IPS-18a (cell line): ENCODE results near the gene LCAT.

Experiments
- H3K27ac ChIP-seq: one replicate; pipeline ENCODE4 v1.5.1; 2013; ENCODE audit warnings: low read length
- H3K27me3 ChIP-seq: one replicate; pipeline ENCODE4 v1.6.1; 2013; ENCODE audit warnings: mild to moderate bottlenecking, low read length; ENCODE audit not compliant: control insufficient read depth, insufficient read depth
- H3K36me3 ChIP-seq: one replicate; pipeline ENCODE4 v1.6.1; 2013; ENCODE audit warnings: low read depth, low read length; ENCODE audit not compliant: control insufficient read depth
- H3K4me1 ChIP-seq: one replicate; pipeline ENCODE4 v1.6.1; 2013; ENCODE audit warnings: low read depth, low read length; ENCODE audit not compliant: control insufficient read depth
- H3K4me3 ChIP-seq: one replicate; pipeline ENCODE4 v1.5.1; 2013; ENCODE audit warnings: low read length
- H3K9ac ChIP-seq: one replicate; pipeline ENCODE4 v1.6.1; 2013; ENCODE audit warnings: mild to moderate bottlenecking, low read length, moderate library complexity
- H3K9me3 ChIP-seq: one replicate; pipeline ENCODE4 v1.6.1; 2013; ENCODE audit warnings: low read depth, low read length; ENCODE audit not compliant: control insufficient read depth

The LCAT gene

GRCh38 chr16:67966549-67967182, 22.7 kb upstream of the LCAT start:
- H3K27ac ChIP-seq: no peak overlapping the region
- no peaks in the 10 kb centered on the region for H3K27me3 ChIP-seq
- H3K36me3 ChIP-seq: peaks cover 10% of the 10 kb centered on the region
- H3K4me1 ChIP-seq: peaks cover 14% of the 10 kb centered on the region
- no peak overlapping the region for H3K9ac ChIP-seq
- H3K4me3 ChIP-seq: peak overlapping the region; percentile 68
- no peaks in the 10 kb centered on the region for H3K9me3 ChIP-seq

DNA sequence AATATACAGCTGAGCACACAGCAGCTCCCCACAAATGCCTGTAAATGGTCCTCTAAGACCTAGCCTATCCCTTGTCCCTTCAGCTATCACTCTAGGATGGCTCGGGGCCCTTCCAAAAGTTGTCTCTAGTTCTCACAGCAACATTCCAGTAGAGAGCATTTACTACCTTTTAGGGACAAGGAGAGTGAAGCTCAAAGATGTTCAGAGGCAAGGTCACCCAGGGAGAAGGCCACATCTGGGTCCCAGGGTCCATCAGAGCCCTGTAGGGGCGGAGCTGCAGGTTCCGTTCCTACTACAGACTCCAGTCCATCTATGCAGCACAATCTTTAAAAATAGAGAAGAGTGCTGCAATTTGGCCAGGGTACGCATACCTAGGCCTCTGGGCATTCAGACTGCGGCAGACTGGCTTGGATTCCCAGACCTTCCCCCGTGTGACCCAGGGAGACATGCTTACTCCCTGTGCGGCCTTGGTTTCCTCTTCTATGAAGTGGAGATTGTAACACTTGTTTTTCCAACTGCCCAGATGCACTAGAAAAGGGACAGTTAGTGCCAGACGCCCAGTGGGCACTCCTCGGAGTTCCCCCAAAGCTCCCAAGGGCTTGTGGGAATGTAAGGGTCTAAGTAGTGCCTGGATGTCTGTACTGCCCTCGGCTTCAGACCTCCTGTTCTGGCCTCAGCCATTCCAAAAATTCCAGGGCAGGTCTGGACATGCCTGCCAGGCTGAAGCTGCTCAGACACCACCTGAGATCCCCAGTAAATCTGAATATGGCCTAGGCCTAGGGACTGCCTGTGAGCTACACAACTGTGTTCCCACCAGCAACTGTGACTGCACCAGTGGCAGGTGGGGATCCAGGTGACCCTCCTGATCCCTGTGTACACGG, 22.0 kb upstream of the LCAT start:
- Histone ChIP-seq H3K27ac (no peak overlapping the region), H3K36me3 (peaks cover 17% of the 10 kb centered on the region), H3K4me1 (peaks cover 14% of the 10 kb centered on the region), H3K9me3 (no peaks in the 10 kb centered on the region), H3K9ac (no peak overlapping the region), H3K27me3 (no peaks in the 10 kb centered on the region), H3K4me3 (no peak overlapping the region)

- peaks cover 25% of the 10 kb centered on the region for H3K36me3 ChIP-seq
- H3K9me3 ChIP-seq: no peaks in the 10 kb centered on the region
- H3K4me3 ChIP-seq: no peak overlapping the region
- H3K27me3 ChIP-seq: no peaks in the 10 kb centered on the region
- no peak overlapping the region for H3K27ac ChIP-seq
- H3K9ac ChIP-seq: no peak overlapping the region
- peaks cover 14% of the 10 kb centered on the region for H3K4me1 ChIP-seq
Measured at GRCh38 chr16:67964477-67965131, 20.7 kb upstream of the LCAT start.

- peaks cover 32% of the 10 kb centered on the region for H3K36me3 ChIP-seq
- H3K27me3 ChIP-seq: no peaks in the 10 kb centered on the region
- H3K9ac ChIP-seq: no peak overlapping the region
- no peak overlapping the region for H3K4me3 ChIP-seq
- H3K27ac ChIP-seq: no peak overlapping the region
- H3K4me1 ChIP-seq: peaks cover 14% of the 10 kb centered on the region
- no peaks in the 10 kb centered on the region for H3K9me3 ChIP-seq
Measured at GRCh38 chr16:67963662-67964321, 19.9 kb upstream of the LCAT start.

GRCh38 chr16:67963292-67963661, 19.4 kb upstream of the LCAT start:
- Histone ChIP-seq H3K4me3 (no peak overlapping the region), H3K36me3 (peaks cover 35% of the 10 kb centered on the region), H3K27ac (no peak overlapping the region), H3K9me3 (no peaks in the 10 kb centered on the region), H3K9ac (no peak overlapping the region), H3K27me3 (no peaks in the 10 kb centered on the region), H3K4me1 (peaks cover 14% of the 10 kb centered on the region)

- Histone ChIP-seq H3K27ac (no peak overlapping the region), H3K4me3 (no peak overlapping the region), H3K9me3 (no peaks in the 10 kb centered on the region), H3K36me3 (peaks cover 35% of the 10 kb centered on the region), H3K27me3 (no peaks in the 10 kb centered on the region), H3K4me1 (peaks cover 8% of the 10 kb centered on the region), H3K9ac (no peak overlapping the region)
Measured at GRCh38 chr16:67962135-67962534, 18.2 kb upstream of the LCAT start.

DNA sequence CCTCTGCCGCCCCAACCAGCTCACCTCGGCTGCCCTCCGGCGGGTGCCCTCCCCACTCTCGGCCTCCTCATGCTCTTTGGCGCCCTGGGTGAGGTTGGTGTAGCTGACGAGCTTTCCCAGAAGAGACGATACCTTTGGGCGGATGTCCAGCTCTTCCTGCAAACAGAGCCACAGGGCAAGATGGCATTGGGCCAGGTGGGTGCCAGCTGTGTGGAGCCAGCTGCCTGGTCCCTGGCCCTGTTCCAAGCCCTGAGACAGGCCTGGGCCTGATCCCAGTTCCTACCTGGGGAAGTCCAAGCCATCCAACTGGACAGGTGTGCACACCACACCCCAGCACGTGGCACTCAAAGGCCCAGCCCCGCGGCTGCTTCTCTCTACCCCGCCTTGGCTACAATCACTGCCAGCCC, 17.6 kb upstream of the LCAT start:
- Histone ChIP-seq H3K4me1 (peaks cover 2% of the 10 kb centered on the region), H3K36me3 (peaks cover 35% of the 10 kb centered on the region), H3K9me3 (no peaks in the 10 kb centered on the region), H3K27me3 (no peaks in the 10 kb centered on the region), H3K27ac (no peak overlapping the region), H3K4me3 (no peak overlapping the region), H3K9ac (no peak overlapping the region)

GRCh38 chr16:67959536-67960329, 15.8 kb upstream of the LCAT start:
- Histone ChIP-seq H3K27ac (no peak overlapping the region), H3K4me3 (no peak overlapping the region), H3K4me1 (no peaks in the 10 kb centered on the region), H3K36me3 (peaks cover 35% of the 10 kb centered on the region), H3K9ac (no peak overlapping the region), H3K9me3 (no peaks in the 10 kb centered on the region), H3K27me3 (no peaks in the 10 kb centered on the region)

DNA sequence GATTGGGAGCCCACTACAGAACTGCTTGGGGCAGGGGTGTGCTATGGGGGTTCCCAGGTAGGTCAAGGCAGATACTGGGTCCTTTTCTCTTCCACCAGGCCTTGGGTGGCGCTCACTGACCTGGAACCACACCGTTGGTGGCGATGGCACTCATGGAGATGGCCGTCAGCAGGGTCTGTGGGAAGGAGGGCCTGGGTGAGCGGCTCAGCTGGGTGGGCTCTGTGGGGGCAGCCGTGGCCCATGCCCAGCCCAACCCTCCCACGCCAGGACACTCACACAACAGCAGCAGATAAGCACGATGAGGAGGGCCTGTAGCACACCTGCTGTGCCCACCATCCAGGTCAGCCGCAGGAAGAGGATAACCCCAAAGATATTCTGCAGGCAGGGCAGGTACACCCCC, 13.7 kb upstream of the LCAT start:
- Histone ChIP-seq H3K27me3 (no peaks in the 10 kb centered on the region), H3K9ac (no peak overlapping the region), H3K9me3 (no peaks in the 10 kb centered on the region), H3K27ac (no peak overlapping the region), H3K4me3 (no peak overlapping the region), H3K4me1 (no peaks in the 10 kb centered on the region), H3K36me3 (peaks cover 40% of the 10 kb centered on the region)

DNA sequence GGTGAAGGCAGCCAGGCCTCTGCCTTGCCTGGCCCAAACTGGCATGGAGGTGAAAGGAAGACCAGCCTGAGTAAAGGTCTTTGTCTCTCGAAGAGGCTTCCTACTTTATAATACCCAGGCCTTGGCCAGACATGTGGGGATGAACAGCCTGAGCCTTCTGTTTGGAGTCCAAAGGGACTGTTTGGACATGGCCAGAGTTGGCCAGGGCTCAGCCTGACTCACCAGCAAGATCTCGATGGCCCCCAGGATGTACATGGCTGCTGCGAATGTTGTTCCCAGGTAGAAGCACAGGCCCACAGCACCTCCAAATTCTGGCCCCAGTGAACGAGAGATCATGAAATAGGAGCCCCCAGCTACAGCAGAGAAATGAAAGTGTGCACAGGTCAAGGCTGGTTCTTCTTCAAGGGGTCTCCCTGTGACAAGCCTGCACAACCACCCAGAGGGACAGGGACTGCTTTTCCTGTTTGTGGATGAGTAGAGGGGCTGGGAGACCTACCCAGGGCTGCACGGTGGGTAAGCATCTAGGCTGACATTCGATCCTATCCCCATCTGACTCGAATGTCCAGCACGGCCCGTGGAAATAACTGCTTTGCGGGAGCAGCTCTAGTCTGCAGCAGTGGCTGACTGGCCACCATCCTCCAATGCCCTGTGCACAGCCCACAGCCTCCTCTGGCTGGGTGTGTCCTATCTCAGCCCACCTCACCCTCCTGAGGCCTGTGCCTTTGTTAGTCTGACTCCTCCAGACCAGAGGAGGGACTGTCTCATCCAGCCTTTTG, 10.7 kb upstream of the LCAT start:
- H3K27ac ChIP-seq: no peak overlapping the region
- no peaks in the 10 kb centered on the region for H3K27me3 ChIP-seq
- H3K9ac ChIP-seq: no peak overlapping the region
- H3K9me3 ChIP-seq: no peaks in the 10 kb centered on the region
- no peaks in the 10 kb centered on the region for H3K4me1 ChIP-seq
- no peak overlapping the region for H3K4me3 ChIP-seq
- peaks cover 39% of the 10 kb centered on the region for H3K36me3 ChIP-seq
